ENCODE results near the gene NRG3.
"Not testable (repeated sequence)": the region's sequence is repeated elsewhere in the genome, so short reads cannot be mapped to it uniquely, and the experiment has no call there.

The NRG3 gene

GRCh38 chr10:82040336-82040735 is 165.3 kb downstream of the NRG3 start:
- H3K4me3 ChIP-seq (ENCODE audit: low read length), result no peak overlapping the region
- H3K27ac ChIP-seq (ENCODE audit: low read length), result no peak overlapping the region
- no peaks in the 10 kb centered on the region for H3K27me3 ChIP-seq (ENCODE audit: control insufficient read depth, insufficient read depth, low read length)
- no peaks in the 10 kb centered on the region for H3K36me3 ChIP-seq (ENCODE audit: control insufficient read depth, low read depth, low read length)
- H3K9me3 ChIP-seq (ENCODE audit: control insufficient read depth, low read depth, low read length), result no peaks in the 10 kb centered on the region
- peaks cover 11% of the 10 kb centered on the region for H3K4me1 ChIP-seq (ENCODE audit: control insufficient read depth, low read depth, low read length)
- no peak overlapping the region for H3K9ac ChIP-seq (ENCODE audit: low read length)

GRCh38 chr10:82041018-82041417 is 166.0 kb downstream of the NRG3 start:
- peaks cover 11% of the 10 kb centered on the region for H3K4me1 ChIP-seq (ENCODE audit: control insufficient read depth, low read depth, low read length)
- no peak overlapping the region for H3K4me3 ChIP-seq (ENCODE audit: low read length)
- H3K27me3 ChIP-seq (ENCODE audit: control insufficient read depth, insufficient read depth, low read length), result no peaks in the 10 kb centered on the region
- no peak overlapping the region for H3K27ac ChIP-seq (ENCODE audit: low read length)
- H3K36me3 ChIP-seq (ENCODE audit: control insufficient read depth, low read depth, low read length), result no peaks in the 10 kb centered on the region
- no peaks in the 10 kb centered on the region for H3K9me3 ChIP-seq (ENCODE audit: control insufficient read depth, low read depth, low read length)
- no peak overlapping the region for H3K9ac ChIP-seq (ENCODE audit: low read length)

DNA sequence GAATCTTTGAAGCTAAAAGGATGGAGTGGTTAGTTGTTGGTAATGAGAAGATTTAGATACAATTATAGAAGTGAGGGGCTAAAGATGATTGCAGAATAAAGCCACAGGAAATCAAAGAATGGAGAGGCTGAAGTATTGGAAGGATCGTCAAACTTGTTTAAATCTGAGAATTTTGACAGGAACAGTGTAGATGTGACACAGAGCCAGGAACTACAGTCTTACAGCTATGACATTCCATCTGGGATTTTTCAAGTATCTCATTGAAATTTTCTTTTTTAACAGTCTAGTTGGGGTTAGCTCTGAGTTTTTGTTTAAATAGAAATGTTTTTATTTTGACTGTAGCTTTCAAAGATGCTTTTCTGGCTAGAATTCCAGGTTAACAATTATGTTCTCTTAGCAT is 181.4 kb downstream of the NRG3 start:
- Histone ChIP-seq H3K27ac (ENCODE audit: low read length) (no peak overlapping the region), H3K27me3 (ENCODE audit: control insufficient read depth, insufficient read depth, low read length) (no peaks in the 10 kb centered on the region), H3K9ac (ENCODE audit: low read length) (no peak overlapping the region), H3K4me1 (ENCODE audit: control insufficient read depth, low read depth, low read length) (no peaks in the 10 kb centered on the region), H3K9me3 (ENCODE audit: control insufficient read depth, low read depth, low read length) (no peaks in the 10 kb centered on the region), H3K36me3 (ENCODE audit: control insufficient read depth, low read depth, low read length) (no peaks in the 10 kb centered on the region), H3K4me3 (ENCODE audit: low read length) (no peak overlapping the region)

GRCh38 chr10:82067192-82067591 is 192.2 kb downstream of the NRG3 start:
- H3K27ac ChIP-seq (ENCODE audit: low read length); H3K9me3 ChIP-seq (ENCODE audit: control insufficient read depth, low read depth, low read length); H3K27me3 ChIP-seq (ENCODE audit: control insufficient read depth, insufficient read depth, low read length); H3K4me3 ChIP-seq (ENCODE audit: low read length); H3K9ac ChIP-seq (ENCODE audit: low read length); H3K36me3 ChIP-seq (ENCODE audit: control insufficient read depth, low read depth, low read length): not testable (repeated sequence)
- peaks cover 13% of the 10 kb centered on the region for H3K4me1 ChIP-seq (ENCODE audit: control insufficient read depth, low read depth, low read length)

GRCh38 chr10:82068501-82068900 is 193.5 kb downstream of the NRG3 start:
- H3K9ac ChIP-seq (ENCODE audit: low read length), result no peak overlapping the region
- peaks cover 13% of the 10 kb centered on the region for H3K4me1 ChIP-seq (ENCODE audit: control insufficient read depth, low read depth, low read length)
- H3K9me3 ChIP-seq (ENCODE audit: control insufficient read depth, low read depth, low read length), result no peaks in the 10 kb centered on the region
- H3K27me3 ChIP-seq (ENCODE audit: control insufficient read depth, insufficient read depth, low read length), result no peaks in the 10 kb centered on the region
- no peak overlapping the region for H3K27ac ChIP-seq (ENCODE audit: low read length)
- H3K4me3 ChIP-seq (ENCODE audit: low read length), result no peak overlapping the region
- H3K36me3 ChIP-seq (ENCODE audit: control insufficient read depth, low read depth, low read length), result no peaks in the 10 kb centered on the region

DNA sequence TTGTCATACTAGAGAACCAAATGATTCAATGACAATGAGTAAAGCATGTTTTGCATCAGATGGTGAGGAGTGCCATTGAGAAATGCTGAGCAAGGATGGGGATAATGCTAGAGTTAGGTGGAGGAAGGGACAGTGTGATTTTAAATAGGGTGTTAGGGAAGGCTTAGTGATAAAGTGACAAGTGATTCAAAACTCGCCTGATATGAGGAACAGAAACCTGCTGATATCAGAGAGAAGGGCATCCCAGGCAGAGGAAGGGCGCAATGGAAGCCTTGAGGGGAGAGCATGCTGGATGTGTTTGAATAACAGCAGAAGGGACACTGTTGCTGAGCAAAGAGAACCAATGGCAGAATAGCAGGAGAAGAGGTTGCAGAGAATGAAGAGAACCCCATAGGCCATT is 196.2 kb downstream of the NRG3 start:
- H3K9ac ChIP-seq (ENCODE audit: low read length), result no peak overlapping the region
- H3K9me3 ChIP-seq (ENCODE audit: control insufficient read depth, low read depth, low read length), result no peaks in the 10 kb centered on the region
- no peaks in the 10 kb centered on the region for H3K36me3 ChIP-seq (ENCODE audit: control insufficient read depth, low read depth, low read length)
- H3K4me1 ChIP-seq (ENCODE audit: control insufficient read depth, low read depth, low read length), result peaks cover 13% of the 10 kb centered on the region
- no peak overlapping the region for H3K27ac ChIP-seq (ENCODE audit: low read length)
- H3K27me3 ChIP-seq (ENCODE audit: control insufficient read depth, insufficient read depth, low read length), result no peaks in the 10 kb centered on the region
- H3K4me3 ChIP-seq (ENCODE audit: low read length), result no peak overlapping the region

GRCh38 chr10:82072124-82072523 is 197.1 kb downstream of the NRG3 start:
- Histone ChIP-seq H3K4me1 (ENCODE audit: control insufficient read depth, low read depth, low read length) (peaks cover 13% of the 10 kb centered on the region), H3K9me3 (ENCODE audit: control insufficient read depth, low read depth, low read length) (no peaks in the 10 kb centered on the region), H3K4me3 (ENCODE audit: low read length) (no peak overlapping the region), H3K36me3 (ENCODE audit: control insufficient read depth, low read depth, low read length) (no peaks in the 10 kb centered on the region), H3K9ac (ENCODE audit: low read length) (no peak overlapping the region), H3K27me3 (ENCODE audit: control insufficient read depth, insufficient read depth, low read length) (no peaks in the 10 kb centered on the region), H3K27ac (ENCODE audit: low read length) (no peak overlapping the region)

- no peaks in the 10 kb centered on the region for H3K9me3 ChIP-seq (ENCODE audit: control insufficient read depth, low read depth, low read length)
- H3K27ac ChIP-seq (ENCODE audit: low read length), result no peak overlapping the region
- H3K4me1 ChIP-seq (ENCODE audit: control insufficient read depth, low read depth, low read length), result no peaks in the 10 kb centered on the region
- no peak overlapping the region for H3K9ac ChIP-seq (ENCODE audit: low read length)
- no peaks in the 10 kb centered on the region for H3K36me3 ChIP-seq (ENCODE audit: control insufficient read depth, low read depth, low read length)
- H3K27me3 ChIP-seq (ENCODE audit: control insufficient read depth, insufficient read depth, low read length), result no peaks in the 10 kb centered on the region
- no peak overlapping the region for H3K4me3 ChIP-seq (ENCODE audit: low read length)
Observed at GRCh38 chr10:82075605-82076004, 200.6 kb downstream of the NRG3 start.

- H3K9me3 ChIP-seq (ENCODE audit: control insufficient read depth, low read depth, low read length), result no peaks in the 10 kb centered on the region
- no peak overlapping the region for H3K9ac ChIP-seq (ENCODE audit: low read length)
- H3K4me1 ChIP-seq (ENCODE audit: control insufficient read depth, low read depth, low read length), result peaks cover 12% of the 10 kb centered on the region
- no peak overlapping the region for H3K27ac ChIP-seq (ENCODE audit: low read length)
- no peaks in the 10 kb centered on the region for H3K27me3 ChIP-seq (ENCODE audit: control insufficient read depth, insufficient read depth, low read length)
- H3K36me3 ChIP-seq (ENCODE audit: control insufficient read depth, low read depth, low read length), result no peaks in the 10 kb centered on the region
- no peak overlapping the region for H3K4me3 ChIP-seq (ENCODE audit: low read length)
Observed at GRCh38 chr10:82084496-82084895, 209.5 kb downstream of the NRG3 start.

GRCh38 chr10:82084904-82085303 is 209.9 kb downstream of the NRG3 start:
- peaks cover 15% of the 10 kb centered on the region for H3K4me1 ChIP-seq (ENCODE audit: control insufficient read depth, low read depth, low read length)
- no peak overlapping the region for H3K9ac ChIP-seq (ENCODE audit: low read length)
- no peak overlapping the region for H3K4me3 ChIP-seq (ENCODE audit: low read length)
- no peaks in the 10 kb centered on the region for H3K9me3 ChIP-seq (ENCODE audit: control insufficient read depth, low read depth, low read length)
- no peak overlapping the region for H3K27ac ChIP-seq (ENCODE audit: low read length)
- no peaks in the 10 kb centered on the region for H3K27me3 ChIP-seq (ENCODE audit: control insufficient read depth, insufficient read depth, low read length)
- no peaks in the 10 kb centered on the region for H3K36me3 ChIP-seq (ENCODE audit: control insufficient read depth, low read depth, low read length)

- Histone ChIP-seq H3K9ac (ENCODE audit: low read length) (no peak overlapping the region), H3K27me3 (ENCODE audit: control insufficient read depth, insufficient read depth, low read length) (no peaks in the 10 kb centered on the region), H3K27ac (ENCODE audit: low read length) (no peak overlapping the region), H3K4me1 (ENCODE audit: control insufficient read depth, low read depth, low read length) (peaks cover 15% of the 10 kb centered on the region), H3K4me3 (ENCODE audit: low read length) (no peak overlapping the region), H3K36me3 (ENCODE audit: control insufficient read depth, low read depth, low read length) (no peaks in the 10 kb centered on the region), H3K9me3 (ENCODE audit: control insufficient read depth, low read depth, low read length) (no peaks in the 10 kb centered on the region)
Observed at GRCh38 chr10:82089327-82089726, 214.3 kb downstream of the NRG3 start.

DNA sequence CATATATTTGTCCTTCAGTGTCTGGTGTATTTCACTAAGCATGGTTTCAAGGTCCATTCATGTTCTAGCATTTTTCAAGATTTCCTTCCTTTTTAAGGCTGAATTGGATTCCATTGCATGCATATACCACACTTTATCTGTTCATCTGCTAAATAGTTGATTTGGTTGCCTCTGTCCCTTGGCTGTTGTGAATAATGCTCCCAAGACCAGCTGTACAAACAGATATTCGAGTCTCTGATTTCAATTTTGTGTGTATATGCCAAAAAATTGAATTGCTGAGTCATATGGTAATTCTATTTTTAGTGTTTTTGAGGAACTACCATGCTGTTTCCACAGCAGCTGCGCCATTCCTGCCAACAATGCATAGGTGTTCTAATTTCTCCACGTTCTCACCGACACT is 216.4 kb downstream of the NRG3 start:
- H3K27me3 ChIP-seq (ENCODE audit: control insufficient read depth, insufficient read depth, low read length), result no peaks in the 10 kb centered on the region

More for the DNA sequence above, 216.4 kb downstream of the NRG3 start:
- Histone ChIP-seq H3K9me3 (ENCODE audit: control insufficient read depth, low read depth, low read length) (no peaks in the 10 kb centered on the region), H3K27ac (ENCODE audit: low read length) (no peak overlapping the region), H3K4me1 (ENCODE audit: control insufficient read depth, low read depth, low read length) (peaks cover 15% of the 10 kb centered on the region), H3K36me3 (ENCODE audit: control insufficient read depth, low read depth, low read length) (no peaks in the 10 kb centered on the region), H3K4me3 (ENCODE audit: low read length) (no peak overlapping the region), H3K9ac (ENCODE audit: low read length) (no peak overlapping the region)

Measured in iPS-18a (cell line).